Activated gamma-delta T cell treated with anti-CD3 and anti-CD28 coated beads, Interleukin-2, amount 50 U/mL, for 16 hours (primary cell): ENCODE measurements around the gene EDDM3A.

Experiments
- DNase-seq: peaks from one replicate; pipeline ENCODE4 v3.0.0-alpha.2; 2020; ENCODE audit warnings: low read depth

The EDDM3A gene

DNA sequence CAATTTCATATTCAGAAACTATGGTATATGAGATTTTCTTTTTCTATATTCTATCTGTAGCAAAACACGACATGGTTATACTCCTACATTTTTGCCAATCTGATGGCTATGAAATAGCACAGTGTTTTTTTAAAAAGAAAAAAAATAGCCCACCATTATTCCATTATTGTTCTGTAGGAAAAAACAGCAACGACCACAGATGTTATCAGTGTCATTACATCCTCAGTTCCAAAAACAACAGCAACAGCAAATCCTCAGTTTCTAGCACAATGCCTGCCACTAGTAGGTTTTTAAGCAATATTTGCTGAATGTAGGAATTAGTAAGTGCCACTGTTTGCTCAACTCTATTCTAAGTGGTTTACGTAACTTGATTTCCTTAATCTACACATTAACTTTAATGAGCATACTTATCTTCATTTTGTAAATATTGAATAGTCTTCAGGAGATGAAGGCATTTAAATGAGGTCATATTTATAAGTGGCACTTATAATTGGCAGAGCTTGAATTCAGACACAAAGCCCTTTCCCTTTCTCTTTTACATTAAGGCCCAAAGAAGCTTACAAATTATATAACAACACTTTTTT, 43.6 kb downstream of the EDDM3A start:
- DNase-seq: no peak

DNA sequence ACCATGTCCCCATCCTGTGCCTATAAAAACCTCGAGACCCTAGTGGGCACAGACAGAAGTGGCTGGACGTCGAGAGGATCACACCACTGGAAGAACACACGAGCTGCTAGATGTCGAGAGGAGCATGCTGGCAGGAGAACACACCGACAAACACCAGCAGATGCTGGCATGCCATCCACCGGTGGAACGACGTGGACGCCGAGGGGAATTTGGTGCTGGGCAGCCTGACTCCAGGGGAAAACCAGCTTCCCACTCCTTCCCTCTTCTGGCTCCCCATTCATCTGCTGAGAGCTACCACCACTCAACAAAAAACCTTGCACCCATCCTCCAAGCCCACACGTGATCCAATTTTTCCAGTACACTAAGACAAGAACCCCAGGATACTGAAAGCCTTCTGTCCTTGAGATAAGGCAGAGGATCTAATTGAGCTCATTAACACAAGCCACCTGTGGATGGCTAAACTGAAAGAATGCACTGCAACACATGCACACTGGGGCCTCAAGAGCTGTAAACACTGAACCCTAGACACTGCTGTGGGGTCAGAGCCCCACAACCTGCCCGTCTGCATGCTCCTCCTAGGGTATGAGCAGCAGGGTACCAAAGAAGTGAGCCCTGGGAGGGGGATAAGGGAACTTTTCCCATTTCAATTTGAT, 44.9 kb downstream of the EDDM3A start:
- no peak for DNase-seq

DNA sequence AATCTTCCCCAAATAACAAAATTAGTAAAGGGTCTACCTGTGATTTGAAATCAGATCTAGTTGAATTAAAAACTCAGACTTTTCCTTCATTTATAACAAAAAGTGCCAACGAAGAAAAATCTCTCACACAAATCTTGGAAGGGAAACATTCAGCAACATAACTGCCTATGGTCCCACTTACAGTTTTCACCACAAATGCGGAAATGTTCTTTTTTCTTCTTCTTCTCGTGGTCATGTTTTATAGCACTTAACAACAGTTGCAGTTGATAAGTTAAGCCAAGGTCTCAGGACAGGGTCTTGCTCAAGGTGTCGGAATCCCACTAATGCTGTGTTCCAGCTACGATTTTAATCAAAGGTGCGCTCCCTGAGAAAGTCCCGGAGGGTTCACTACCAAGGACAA, 45.5 kb downstream of the EDDM3A start:
- no peak for DNase-seq

DNA sequence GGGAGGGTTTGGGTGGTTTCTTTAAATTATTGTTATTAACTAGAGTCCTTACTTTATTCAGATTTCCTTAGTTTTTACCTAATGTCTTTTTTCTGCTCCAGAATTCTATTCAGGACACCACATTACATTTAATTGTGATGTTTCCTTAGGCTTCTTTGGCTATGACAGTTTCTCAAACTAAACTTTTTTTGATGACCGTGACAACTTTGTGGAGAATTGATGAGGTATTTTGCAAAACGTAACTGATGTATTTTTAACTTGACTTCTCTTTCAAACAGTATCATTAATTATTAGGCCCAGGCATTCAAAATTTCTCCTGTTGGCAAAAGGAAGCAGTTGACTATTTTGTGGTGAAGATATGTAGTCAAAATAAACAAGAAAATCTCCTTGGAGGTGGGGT, 45.9 kb downstream of the EDDM3A start:
- DNase-seq: no peak

DNA sequence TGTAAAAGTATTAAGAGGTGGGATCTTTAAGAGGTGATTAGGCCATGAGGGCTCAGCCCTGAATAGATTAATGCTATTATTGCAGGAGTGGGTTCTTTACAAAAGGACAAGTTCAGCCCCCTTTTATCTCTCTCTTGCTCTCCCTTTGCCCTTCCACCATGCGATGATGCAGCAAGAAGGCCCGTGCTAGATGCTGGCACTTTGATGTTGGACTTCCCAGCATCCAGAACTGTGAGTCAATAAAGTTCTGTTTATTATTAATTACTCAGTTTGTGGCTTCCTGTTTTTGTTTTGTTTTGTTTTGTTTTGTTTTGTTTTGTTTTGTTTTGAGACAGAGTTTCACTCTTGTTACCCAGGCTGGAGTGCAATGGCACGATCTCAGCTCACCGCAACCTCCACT, 46.9 kb downstream of the EDDM3A start:
- DNase-seq: no peak

DNA sequence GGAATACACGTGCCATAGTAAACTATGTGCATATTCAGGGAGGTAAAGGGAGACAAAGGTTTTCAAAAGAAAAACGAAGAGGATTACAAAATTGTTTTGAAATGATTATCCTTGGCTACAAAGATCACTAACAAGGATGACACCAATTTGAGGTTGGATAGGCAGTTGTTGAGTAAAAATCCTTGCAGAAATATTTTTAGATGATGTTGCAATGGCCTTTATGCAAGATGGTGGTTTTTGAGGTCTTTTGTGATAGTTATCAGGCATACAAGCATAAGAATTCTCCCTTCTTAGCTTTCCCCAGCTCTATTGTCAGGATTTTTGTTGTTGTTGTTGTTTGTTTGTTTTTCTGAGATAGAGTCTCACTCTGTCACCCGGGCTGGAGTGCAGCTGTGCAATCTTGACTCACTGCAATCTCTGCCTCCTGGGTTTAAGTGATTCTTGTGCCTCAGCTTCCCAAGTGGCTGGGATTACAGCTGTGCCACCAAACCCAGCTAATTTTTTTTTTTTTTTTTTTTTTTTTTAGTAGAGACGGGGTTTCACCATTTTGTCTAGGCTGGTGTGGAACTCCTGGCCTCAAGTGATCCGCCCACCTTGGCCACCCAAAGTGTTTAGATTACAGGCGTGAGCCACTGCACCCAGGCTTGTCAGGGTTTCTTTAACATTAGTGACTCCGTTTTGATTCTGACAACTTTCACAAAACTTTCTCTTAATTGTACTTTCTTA, 49.1 kb downstream of the EDDM3A start:
- DNase-seq: no peak

DNA sequence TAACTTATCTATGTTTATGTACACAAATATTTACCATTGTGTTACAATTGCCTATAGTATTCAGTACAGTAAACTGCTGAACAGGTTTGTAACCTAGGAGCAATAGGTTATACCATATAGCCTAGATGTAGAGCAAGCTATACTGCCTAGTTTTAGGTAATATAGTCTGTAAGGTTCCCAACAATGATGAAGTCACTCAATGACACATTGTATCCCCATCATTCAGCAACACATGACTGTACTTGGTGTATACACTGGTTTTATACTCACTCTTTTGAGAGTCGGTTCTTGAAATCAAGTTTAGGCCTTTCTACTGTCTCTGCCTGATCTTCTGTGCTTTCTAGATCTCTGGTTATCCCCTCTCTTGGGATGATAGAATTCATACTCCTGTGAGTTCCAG, 51.5 kb downstream of the EDDM3A start:
- no peak for DNase-seq
